AG09309 (cell line): Measurements from ENCODE around the gene TMTC1.

Experiments
- DNase-seq: peaks from one replicate; pipeline ENCODE4 v3.0.0-alpha.2; 2010; ENCODE audit warnings: low read depth
- H3K4me3 ChIP-seq: 2 replicates; pipeline ENCODE4 v1.5.1; 2011; ENCODE audit warnings: mild to moderate bottlenecking, low read depth, low read length, moderate library complexity; ENCODE audit not compliant: control insufficient read depth
- CTCF ChIP-seq: IDR thresholded peaks from 2 replicates; pipeline ENCODE4 v1.5.1; 2011; ENCODE audit warnings: mild to moderate bottlenecking, low read depth, low read length, inconsistent platforms; ENCODE audit not compliant: insufficient read depth, control insufficient read depth; ENCODE audit errors: missing control alignments

TMTC1 gene

GRCh38 chr12:29754235-29755189, 29.2 kb downstream of the TMTC1 start:
- TF ChIP-seq CTCF = no peak
- DNase-seq = no peak
- no peak overlapping the region for H3K4me3 ChIP-seq

DNA sequence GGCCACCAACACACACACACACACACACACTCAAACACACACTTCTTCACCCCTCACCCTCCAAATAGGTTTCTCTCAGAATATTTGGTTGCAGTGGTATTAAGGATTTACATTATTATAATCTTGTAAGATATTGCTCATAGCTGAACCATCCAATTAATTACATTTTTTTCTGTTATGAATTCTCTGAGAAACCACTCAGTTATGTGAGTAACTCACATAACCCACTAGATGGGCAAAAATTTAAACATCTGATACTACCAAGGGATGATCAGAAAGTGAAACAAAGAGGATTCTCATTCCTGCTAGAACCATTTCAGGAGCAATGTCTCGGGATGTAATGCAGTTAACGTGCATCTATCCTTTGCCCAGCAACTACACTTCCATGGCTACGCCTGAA, 31.6 kb downstream of the TMTC1 start:
- no peak for TF ChIP-seq CTCF
- DNase-seq = no peak

DNA sequence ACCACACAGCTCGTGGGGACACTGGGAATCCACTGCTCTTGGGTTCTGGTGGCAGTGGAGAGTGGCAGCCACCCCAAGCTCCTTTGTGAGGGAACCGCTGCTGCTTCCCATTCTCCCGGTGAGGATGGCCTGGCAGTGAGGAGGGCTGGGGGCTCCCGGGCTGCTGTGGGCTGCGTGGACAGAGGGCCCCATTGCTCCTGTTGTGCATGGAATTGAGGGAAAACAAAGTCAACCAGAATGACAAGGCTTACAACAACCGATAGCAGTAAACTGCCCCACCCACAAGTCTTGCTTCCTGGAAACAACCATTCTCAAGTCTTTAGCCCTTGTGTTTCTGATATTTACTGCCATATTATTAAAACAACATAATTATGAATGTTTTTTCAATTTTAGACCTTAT, 32.1 kb downstream of the TMTC1 start:
- DNase-seq = no peak
- no peak for TF ChIP-seq CTCF
- H3K4me3 ChIP-seq = no peak overlapping the region

More for the DNA sequence above, 31.6 kb downstream of the TMTC1 start:
- no peak overlapping the region for H3K4me3 ChIP-seq

DNA sequence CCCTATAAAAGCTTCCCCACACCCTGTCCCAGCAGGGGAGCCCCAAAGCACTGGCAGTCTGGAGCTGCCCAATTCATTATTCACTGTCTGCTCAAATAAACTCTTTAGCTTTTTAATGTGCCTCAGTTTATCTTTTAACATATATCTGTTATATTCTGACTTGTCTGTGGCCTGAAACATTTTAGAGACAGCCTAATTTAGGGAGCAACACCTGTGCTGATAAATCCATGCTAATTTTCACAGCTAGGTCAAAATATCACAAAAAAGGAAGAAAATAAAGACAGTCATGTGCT, 32.9 kb downstream of the TMTC1 start:
- H3K4me3 ChIP-seq = no peak overlapping the region
- TF ChIP-seq CTCF = no peak
- DNase-seq = no peak

GRCh38 chr12:29750131-29750927, 33.4 kb downstream of the TMTC1 start:
- DNase-seq = no peak
- H3K4me3 ChIP-seq = no peak overlapping the region
- no peak for TF ChIP-seq CTCF

DNA sequence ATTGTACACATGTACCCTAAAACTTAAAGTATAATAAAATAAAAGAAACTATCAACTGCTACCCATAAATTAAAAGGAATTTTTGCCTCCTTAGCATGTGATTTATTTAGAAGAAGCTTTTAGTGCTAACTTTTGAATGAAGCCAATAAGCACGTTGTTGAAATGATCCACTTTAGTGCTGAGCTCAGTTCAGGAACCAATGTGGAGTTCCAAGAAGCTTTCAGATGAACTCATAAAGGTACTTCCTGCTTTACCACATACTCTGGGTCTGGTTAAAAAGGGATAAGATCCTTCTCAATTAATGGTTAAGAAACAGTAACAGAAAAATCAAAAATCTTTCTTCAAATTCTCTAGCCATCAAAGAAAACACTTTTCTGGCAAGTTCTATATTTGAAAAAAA, 39.4 kb downstream of the TMTC1 start:
- no peak for TF ChIP-seq CTCF
- no peak overlapping the region for H3K4me3 ChIP-seq
- DNase-seq = no peak
